Nephron progenitor cell (in vitro differentiated cells): ENCODE data around the gene KLHL29.

ENCODE experiments used
- DNase-seq: peaks from one replicate; pipeline ENCODE4 v3.0.0; 2021
- H3K27ac Mint-ChIP-seq: 2 replicates; pipeline ENCODE4 v1.8.0; 2021; ENCODE audit warnings: mild to moderate bottlenecking, moderate library complexity, mixed read lengths
- H3K27me3 Mint-ChIP-seq: 2 replicates; pipeline ENCODE4 v1.8.0; 2021; ENCODE audit warnings: mild to moderate bottlenecking, low read depth, mixed read lengths; ENCODE audit not compliant: poor library complexity
- H3K36me3 Mint-ChIP-seq: 2 replicates; pipeline ENCODE4 v1.8.0; 2021; ENCODE audit warnings: low read depth, mixed read lengths
- H3K4me1 Mint-ChIP-seq: 2 replicates; pipeline ENCODE4 v1.8.0; 2021; ENCODE audit warnings: mixed read lengths
- H3K4me3 Mint-ChIP-seq: 2 replicates; pipeline ENCODE4 v1.8.0; 2021; ENCODE audit warnings: mild to moderate bottlenecking, moderate library complexity, mixed read lengths
- H3K9me3 Mint-ChIP-seq: 2 replicates; pipeline ENCODE4 v1.8.0; 2021; ENCODE audit warnings: mild to moderate bottlenecking, moderate library complexity, mixed read lengths
- TF ChIP-seq, protein P1 (sequence below): fragments of 200-600 bp; sonication (generic); IDR thresholded peaks from 2 replicates; pipeline ENCODE4 v1.5.0; 2021; ENCODE audit warnings: antibody characterized with exemption

Gene KLHL29

DNA sequence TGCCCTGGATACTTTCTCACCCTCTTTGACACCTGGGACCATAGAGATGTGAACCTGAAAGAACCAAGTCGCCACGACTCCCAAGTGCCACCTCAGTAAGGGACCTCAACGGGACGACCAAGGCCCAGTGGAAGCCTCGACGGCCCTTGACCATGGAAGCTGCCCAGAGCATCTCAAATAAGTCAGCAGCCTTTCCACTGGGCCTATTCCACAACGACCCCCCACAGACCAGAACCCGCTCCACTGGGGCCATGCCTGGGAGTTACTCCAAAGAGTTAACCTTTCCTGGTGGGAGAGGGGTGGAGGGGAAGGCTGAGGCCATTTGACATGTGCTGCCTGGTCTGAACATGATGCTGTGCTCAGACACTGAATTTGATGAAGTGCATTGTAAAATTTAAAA is 146.9 kb downstream of the KLHL29 start:
- TF ChIP-seq, protein P1, sequence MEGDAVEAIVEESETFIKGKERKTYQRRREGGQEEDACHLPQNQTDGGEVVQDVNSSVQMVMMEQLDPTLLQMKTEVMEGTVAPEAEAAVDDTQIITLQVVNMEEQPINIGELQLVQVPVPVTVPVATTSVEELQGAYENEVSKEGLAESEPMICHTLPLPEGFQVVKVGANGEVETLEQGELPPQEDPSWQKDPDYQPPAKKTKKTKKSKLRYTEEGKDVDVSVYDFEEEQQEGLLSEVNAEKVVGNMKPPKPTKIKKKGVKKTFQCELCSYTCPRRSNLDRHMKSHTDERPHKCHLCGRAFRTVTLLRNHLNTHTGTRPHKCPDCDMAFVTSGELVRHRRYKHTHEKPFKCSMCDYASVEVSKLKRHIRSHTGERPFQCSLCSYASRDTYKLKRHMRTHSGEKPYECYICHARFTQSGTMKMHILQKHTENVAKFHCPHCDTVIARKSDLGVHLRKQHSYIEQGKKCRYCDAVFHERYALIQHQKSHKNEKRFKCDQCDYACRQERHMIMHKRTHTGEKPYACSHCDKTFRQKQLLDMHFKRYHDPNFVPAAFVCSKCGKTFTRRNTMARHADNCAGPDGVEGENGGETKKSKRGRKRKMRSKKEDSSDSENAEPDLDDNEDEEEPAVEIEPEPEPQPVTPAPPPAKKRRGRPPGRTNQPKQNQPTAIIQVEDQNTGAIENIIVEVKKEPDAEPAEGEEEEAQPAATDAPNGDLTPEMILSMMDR, result no peak
- Mint-ChIP-seq H3K27me3 (peaks cover 2% of the 10 kb centered on the region), H3K36me3 (no peaks in the 10 kb centered on the region), H3K9me3 (no peaks in the 10 kb centered on the region), H3K27ac (no peak overlapping the region), H3K4me3 (no peak overlapping the region), H3K4me1 (peaks cover 51% of the 10 kb centered on the region)
- DNase-seq, result no peak

DNA sequence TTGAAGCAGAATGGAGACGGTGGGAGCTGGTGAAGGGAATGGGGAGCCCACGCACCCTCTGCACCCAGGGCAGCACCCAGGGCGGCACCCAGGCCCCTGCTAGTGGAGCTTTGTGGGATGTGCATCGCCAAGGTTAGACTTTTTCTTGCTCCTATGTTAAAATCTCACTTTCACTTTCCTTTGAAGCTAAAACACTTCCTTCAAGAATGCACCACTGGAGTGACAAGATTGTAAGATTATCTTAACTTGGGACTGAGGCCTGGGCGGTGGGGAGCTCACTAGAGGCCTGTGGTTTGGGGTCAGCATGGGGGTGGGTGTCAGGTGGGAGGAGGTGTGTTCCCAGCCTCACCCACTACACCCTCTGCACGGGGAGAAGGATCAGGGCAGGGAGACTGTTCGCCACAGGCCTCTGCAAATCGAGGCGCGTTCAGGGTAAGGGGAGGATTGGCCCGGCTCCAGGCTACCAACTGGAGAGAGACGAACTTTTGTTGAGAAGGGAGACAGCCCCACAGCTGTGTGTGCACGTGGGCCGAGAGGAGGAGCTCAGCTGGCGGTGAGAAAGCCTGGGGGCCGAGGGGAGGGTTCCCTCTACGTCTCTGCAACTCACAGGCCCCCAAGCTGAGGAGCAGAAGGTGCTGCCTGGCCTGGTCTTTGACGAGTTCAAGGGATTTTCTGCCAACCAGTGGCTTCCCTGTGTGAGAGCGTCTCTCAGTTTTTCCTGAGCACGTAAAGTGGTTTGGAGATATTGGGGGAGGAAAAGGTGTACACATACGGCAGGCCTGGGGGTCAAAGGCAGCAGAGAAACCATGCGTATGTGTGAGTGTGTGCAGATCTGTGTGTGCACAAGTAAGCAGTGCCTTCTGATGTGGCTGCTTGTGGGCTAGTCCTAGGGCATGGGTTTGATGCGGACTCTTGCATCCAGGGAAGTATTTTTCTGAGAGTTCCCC is 147.7 kb downstream of the KLHL29 start:
- Mint-ChIP-seq H3K4me3 (peak overlapping the region; percentile 20), H3K9me3 (no peaks in the 10 kb centered on the region), H3K27ac (peak overlapping the region; percentile 88), H3K4me1 (peaks cover 59% of the 10 kb centered on the region), H3K36me3 (no peaks in the 10 kb centered on the region), H3K27me3 (peaks cover 4% of the 10 kb centered on the region)
- DNase-seq, result no peak
- TF ChIP-seq, protein P1, result no peak

DNA sequence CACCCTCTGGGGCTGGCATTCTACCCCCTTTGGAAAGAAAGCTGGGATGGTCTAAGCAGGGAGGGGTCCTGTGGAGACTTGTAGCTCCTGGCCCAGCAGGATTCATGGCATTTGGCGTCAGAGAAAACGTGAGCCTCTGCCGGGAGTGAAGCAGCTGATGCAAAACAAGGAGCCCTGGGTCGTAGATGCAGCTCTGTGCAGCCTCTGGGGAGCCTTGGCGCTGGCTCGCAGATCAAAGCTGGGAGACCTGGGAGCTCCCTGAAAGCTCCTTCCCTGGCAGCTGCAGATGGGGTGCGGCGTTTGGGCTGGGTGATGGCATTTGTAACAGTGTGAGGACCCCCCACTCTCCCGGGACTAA is 148.3 kb downstream of the KLHL29 start:
- H3K27ac Mint-ChIP-seq, result peak overlapping the region; percentile 88
- H3K36me3 Mint-ChIP-seq, result no peaks in the 10 kb centered on the region
- TF ChIP-seq, protein P1, result no peak
- no peak overlapping the region for H3K4me3 Mint-ChIP-seq
- DNase-seq, result peak; percentile 30
- H3K4me1 Mint-ChIP-seq, result peaks cover 59% of the 10 kb centered on the region
- H3K27me3 Mint-ChIP-seq, result peaks cover 4% of the 10 kb centered on the region
- H3K9me3 Mint-ChIP-seq, result no peaks in the 10 kb centered on the region

DNA sequence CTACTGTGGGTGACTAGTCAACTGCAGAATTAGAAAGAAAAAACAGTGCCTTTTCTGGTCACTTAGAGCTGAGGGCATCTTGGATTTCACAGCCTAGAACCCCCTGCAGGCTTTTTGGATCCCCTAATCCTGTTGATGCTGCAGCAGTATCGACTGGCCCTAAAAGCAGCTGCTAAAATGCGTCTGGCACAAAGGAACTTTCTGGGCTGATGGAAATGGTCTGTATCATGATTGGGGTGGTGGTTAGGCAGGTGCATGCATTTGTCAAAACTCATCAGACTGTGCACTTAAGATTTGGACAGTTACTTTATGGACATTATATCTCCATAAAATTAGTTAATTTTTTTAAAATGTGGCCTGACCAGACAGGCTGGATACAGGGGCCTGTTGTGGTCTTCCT is 149.8 kb downstream of the KLHL29 start:
- peaks cover 59% of the 10 kb centered on the region for H3K4me1 Mint-ChIP-seq

DNA sequence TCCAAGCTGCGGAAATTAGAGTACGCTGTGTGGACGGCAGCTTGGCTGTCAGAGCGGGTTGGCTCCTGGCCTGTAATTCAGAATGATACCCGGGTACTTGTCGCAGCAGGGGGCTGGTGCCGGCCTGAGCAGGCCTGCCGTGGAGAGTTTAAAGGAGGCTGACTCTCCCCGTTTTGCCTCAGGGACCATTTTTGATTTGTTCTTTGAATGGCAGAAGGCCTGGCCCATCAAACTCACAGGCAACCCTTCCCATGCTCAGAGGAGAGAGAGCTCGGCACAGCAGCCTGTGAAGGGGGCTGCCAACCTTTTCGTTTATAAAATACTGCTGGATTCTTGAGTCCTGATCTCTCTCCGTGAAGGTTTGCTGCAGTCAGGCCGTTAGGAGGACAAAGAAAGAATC is 151.3 kb downstream of the KLHL29 start:
- Mint-ChIP-seq H3K4me1 (peaks cover 58% of the 10 kb centered on the region), H3K4me3 (no peak overlapping the region), H3K27ac (no peak overlapping the region), H3K27me3 (peaks cover 6% of the 10 kb centered on the region), H3K36me3 (no peaks in the 10 kb centered on the region), H3K9me3 (no peaks in the 10 kb centered on the region)
- DNase-seq, result no peak
- TF ChIP-seq, protein P1, result no peak

More for the DNA sequence above, 149.8 kb downstream of the KLHL29 start:
- Mint-ChIP-seq H3K4me3 (no peak overlapping the region), H3K9me3 (no peaks in the 10 kb centered on the region), H3K27ac (no peak overlapping the region), H3K36me3 (no peaks in the 10 kb centered on the region), H3K27me3 (peaks cover 4% of the 10 kb centered on the region)
- no peak for DNase-seq
- TF ChIP-seq, protein P1, result no peak

DNA sequence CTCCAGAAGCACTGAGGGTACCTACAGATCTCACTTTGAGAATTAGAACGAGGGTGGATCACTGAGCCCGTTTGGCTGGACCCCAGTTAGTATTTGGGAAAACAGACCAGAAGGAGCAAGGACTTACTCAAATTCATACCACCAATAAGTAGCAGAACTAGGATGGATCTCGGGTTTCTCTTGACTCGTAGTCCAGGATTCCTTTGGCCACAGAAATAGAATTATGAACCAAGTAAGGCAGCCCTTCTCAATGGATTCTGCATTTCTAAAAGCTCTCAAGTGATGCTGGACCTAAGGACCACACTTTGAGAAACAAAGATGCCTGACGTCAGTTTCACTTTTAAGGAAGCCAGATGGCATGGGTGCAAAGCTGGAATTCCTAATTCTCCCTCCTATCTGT is 153.0 kb downstream of the KLHL29 start:
- Mint-ChIP-seq H3K36me3 (no peaks in the 10 kb centered on the region), H3K9me3 (no peaks in the 10 kb centered on the region), H3K4me3 (no peak overlapping the region), H3K27me3 (peaks cover 8% of the 10 kb centered on the region), H3K4me1 (peaks cover 56% of the 10 kb centered on the region), H3K27ac (no peak overlapping the region)
- TF ChIP-seq, protein P1, result no peak
- no peak for DNase-seq
